ENCODE measurements around the gene SALL1. TPM values are rescaled to one million over a fixed set of nuclear protein-coding genes. Genes with fewer than 3 reads are reported as not detected.

Gene SALL1
- polyA plus RNA-seq (2013) = 1.4 and 1.5 TPM in 2 replicates

DNA sequence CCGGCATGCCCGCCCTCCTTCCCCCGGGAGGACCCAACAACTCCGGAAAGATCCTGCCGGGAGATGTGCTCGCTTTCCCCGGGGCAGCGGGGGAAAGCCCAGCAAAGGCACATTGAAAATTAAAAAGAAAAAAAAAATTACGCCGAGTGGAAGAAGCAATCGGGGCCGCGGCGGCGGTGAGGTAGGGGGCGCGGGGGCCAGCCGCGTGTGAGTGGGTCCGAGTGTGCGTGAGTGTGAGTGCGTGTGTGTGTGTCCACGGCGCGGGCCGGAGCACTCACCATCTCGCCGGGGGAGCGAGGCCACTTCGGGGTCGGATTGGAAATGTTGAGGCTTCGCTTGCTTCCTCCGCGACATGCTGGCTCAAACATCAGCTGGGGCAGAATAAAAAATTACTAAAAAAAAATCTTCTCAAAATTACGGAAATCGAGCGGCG lies at the start of gene SALL1:
SALL1 (minus strand) TSS at position 383 of the 433 bp plus-strand sequence; CDS start at position 354, 29 bp downstream.
- H3K9ac ChIP-seq (ENCODE audit: low read length) = peak within 1 kb of the TSS; percentile 10
- peaks cover 2% of the 10 kb centered on the region for H3K9me3 ChIP-seq (ENCODE audit: insufficient read depth, low read depth, low read length)
- peaks cover 15% of the 10 kb centered on the region for H3K79me1 ChIP-seq (ENCODE audit: low read length)
- H4K91ac ChIP-seq (ENCODE audit: low read depth, low read length) = peak within 1 kb of the TSS; percentile 47
- H2BK5ac ChIP-seq (ENCODE audit: low read depth, low read length, poor library complexity) = no peak within 1 kb of the TSS
- peak within 1 kb of the TSS; percentile 80 for H3K4me3 ChIP-seq (ENCODE audit: low read depth, low read length)
- no peak within 1 kb of the TSS for H2AK5ac ChIP-seq (ENCODE audit: low read length)
- peak within 1 kb of the TSS; percentile 37 for H3K4ac ChIP-seq (ENCODE audit: low read depth, low read length)
- no peak for DNase-seq
- H3K27me3 ChIP-seq (ENCODE audit: insufficient read depth, low read length) = peaks cover 40% of the 10 kb centered on the region
- peaks cover 14 to 24% of the 10 kb centered on the region in 2 experiments for H3K4me1 ChIP-seq (ENCODE audit: control insufficient read depth in 1 of 2, insufficient read depth in 2 of 2, low read length in 2 of 2)
- H3K27ac ChIP-seq (ENCODE audit: low read depth, low read length) = peak within 1 kb of the TSS; percentile 66
- peaks cover 8% of the 10 kb centered on the region for H3K79me2 ChIP-seq (ENCODE audit: control insufficient read depth, insufficient read depth, low read length, poor library complexity)
- H2BK12ac ChIP-seq (ENCODE audit: low read length) = peak within 1 kb of the TSS; percentile 8
- H3K18ac ChIP-seq (ENCODE audit: low read length) = peak within 1 kb of the TSS; percentile 81
- peak within 1 kb of the TSS; percentile 64 for H3K14ac ChIP-seq (ENCODE audit: low read length)
- H2AFZ ChIP-seq (ENCODE audit: insufficient read depth, low read length, poor library complexity) = peak within 1 kb of the TSS; percentile 88
- H3K23ac ChIP-seq (ENCODE audit: low read length) = no peak within 1 kb of the TSS
- peak within 1 kb of the TSS; percentile 49 for H2BK120ac ChIP-seq (ENCODE audit: insufficient read depth, low read length, poor library complexity)
- H3K36me3 ChIP-seq (ENCODE audit: control insufficient read depth in 1 of 2, insufficient read depth in 2 of 2, low read length in 2 of 2) = no peaks in the 10 kb centered on the region
- peak within 1 kb of the TSS; percentile 87 for H4K8ac ChIP-seq (ENCODE audit: low read depth, low read length)
- WGBS (ENCODE audit: extremely low coverage, insufficient coverage, insufficient read length) = no CpG with 5 or more reads among the region's 38 CpGs
- no peak within 1 kb of the TSS for H4K12ac ChIP-seq (ENCODE audit: low read depth, low read length)
- H3K4me2 ChIP-seq (ENCODE audit: low read length) = peak within 1 kb of the TSS; percentile 72

- no peaks in the 10 kb centered on the region for H3K9me3 ChIP-seq (ENCODE audit: insufficient read depth, low read depth, low read length)
- no CpG with 5 or more reads among the region's 2 CpGs for WGBS (ENCODE audit: extremely low coverage, insufficient coverage, insufficient read length)
- H3K27me3 ChIP-seq (ENCODE audit: insufficient read depth, low read length) = no peaks in the 10 kb centered on the region
Measured at GRCh38 chr16:51200793-51201192, 49.7 kb upstream of the SALL1 start.

DNA sequence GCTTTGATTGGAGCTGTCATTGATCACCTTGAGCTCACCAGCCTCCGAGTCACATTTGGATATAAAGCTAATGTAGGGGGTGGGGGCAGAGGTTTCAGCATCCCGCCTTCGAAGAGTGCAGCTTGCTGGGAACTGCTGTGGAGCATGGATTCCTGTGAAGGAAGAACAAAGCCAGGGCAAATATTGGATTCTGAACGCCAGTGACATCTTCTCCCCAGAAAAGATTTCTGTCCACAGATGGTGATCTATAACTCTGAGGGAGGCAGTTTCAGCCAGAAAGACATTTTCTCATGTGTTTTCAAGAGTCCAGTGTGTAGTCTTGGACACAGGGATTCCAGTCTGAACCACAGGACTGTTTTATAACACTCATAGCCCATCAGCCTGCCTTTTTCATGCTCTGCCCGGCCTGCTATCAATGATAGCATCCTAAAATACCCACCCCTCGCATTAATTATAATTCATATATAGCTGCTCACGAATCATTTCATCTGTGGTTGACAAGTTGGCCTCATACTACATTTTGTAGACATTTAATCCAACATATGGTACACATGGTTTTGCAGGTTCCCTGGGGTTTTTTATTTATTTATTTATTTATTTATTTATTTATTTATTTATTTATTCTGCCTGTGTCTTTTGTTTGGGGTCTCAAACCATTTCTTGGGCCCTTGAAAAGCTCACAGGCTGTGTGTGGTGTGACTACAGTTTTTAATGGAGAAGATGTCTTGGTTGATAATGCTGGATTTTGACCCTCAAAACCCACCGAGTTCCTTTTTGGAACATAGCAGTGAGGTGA lies 47.1 kb upstream of the SALL1 start:
- no peak overlapping the region for H3K4me2 ChIP-seq (ENCODE audit: low read length)
- no peak overlapping the region for H3K18ac ChIP-seq (ENCODE audit: low read length)
- H3K27me3 ChIP-seq (ENCODE audit: insufficient read depth, low read length) = no peaks in the 10 kb centered on the region
- no peak overlapping the region for H4K12ac ChIP-seq (ENCODE audit: low read depth, low read length)
- H3K14ac ChIP-seq (ENCODE audit: low read length) = no peak overlapping the region
- no peak overlapping the region for H2BK12ac ChIP-seq (ENCODE audit: low read length)
- no CpG with 5 or more reads among the region's 8 CpGs for WGBS (ENCODE audit: extremely low coverage, insufficient coverage, insufficient read length)
- no peaks in the 10 kb centered on the region for H3K36me3 ChIP-seq (ENCODE audit: control insufficient read depth in 1 of 2, insufficient read depth in 2 of 2, low read length in 2 of 2)
- H3K9me3 ChIP-seq (ENCODE audit: insufficient read depth, low read depth, low read length) = no peaks in the 10 kb centered on the region
- no peak overlapping the region for H3K4me3 ChIP-seq (ENCODE audit: low read depth, low read length)
- no peak overlapping the region for H2BK120ac ChIP-seq (ENCODE audit: insufficient read depth, low read length, poor library complexity)
- H3K79me1 ChIP-seq (ENCODE audit: low read length) = no peaks in the 10 kb centered on the region
- H3K27ac ChIP-seq (ENCODE audit: low read depth, low read length) = no peak overlapping the region
- no peak overlapping the region for H4K8ac ChIP-seq (ENCODE audit: low read depth, low read length)
- H4K91ac ChIP-seq (ENCODE audit: low read depth, low read length) = no peak overlapping the region
- H3K9ac ChIP-seq (ENCODE audit: low read length) = no peak overlapping the region
- no peak overlapping the region for H3K4ac ChIP-seq (ENCODE audit: low read depth, low read length)
- H2BK5ac ChIP-seq (ENCODE audit: low read depth, low read length, poor library complexity) = no peak overlapping the region
- H3K4me1 ChIP-seq (ENCODE audit: control insufficient read depth in 1 of 2, insufficient read depth in 2 of 2, low read length in 2 of 2) = no peaks in the 10 kb centered on the region
- no peak for DNase-seq
- H2AK5ac ChIP-seq (ENCODE audit: low read length) = no peak overlapping the region
- H3K79me2 ChIP-seq (ENCODE audit: control insufficient read depth, insufficient read depth, low read length, poor library complexity) = no peaks in the 10 kb centered on the region
- no peak overlapping the region for H2AFZ ChIP-seq (ENCODE audit: insufficient read depth, low read length, poor library complexity)
- no peak overlapping the region for H3K23ac ChIP-seq (ENCODE audit: low read length)

More at GRCh38 chr16:51200793-51201192, 49.7 kb upstream of the SALL1 start:
- Histone ChIP-seq H3K4me1 (ENCODE audit: control insufficient read depth in 1 of 2, insufficient read depth in 2 of 2, low read length in 2 of 2) (no peaks in the 10 kb centered on the region), H2AFZ (ENCODE audit: insufficient read depth, low read length, poor library complexity) (no peak overlapping the region), H3K14ac (ENCODE audit: low read length) (no peak overlapping the region), H2BK12ac (ENCODE audit: low read length) (no peak overlapping the region), H4K8ac (ENCODE audit: low read depth, low read length) (no peak overlapping the region), H3K36me3 (ENCODE audit: control insufficient read depth in 1 of 2, insufficient read depth in 2 of 2, low read length in 2 of 2) (no peaks in the 10 kb centered on the region), H3K79me2 (ENCODE audit: control insufficient read depth, insufficient read depth, low read length, poor library complexity) (no peaks in the 10 kb centered on the region), H2AK5ac (ENCODE audit: low read length) (no peak overlapping the region), H2BK120ac (ENCODE audit: insufficient read depth, low read length, poor library complexity) (no peak overlapping the region), H3K4me2 (ENCODE audit: low read length) (no peak overlapping the region), H3K23ac (ENCODE audit: low read length) (no peak overlapping the region), H4K12ac (ENCODE audit: low read depth, low read length) (no peak overlapping the region), H3K79me1 (ENCODE audit: low read length) (no peaks in the 10 kb centered on the region), H3K4ac (ENCODE audit: low read depth, low read length) (no peak overlapping the region), H3K18ac (ENCODE audit: low read length) (no peak overlapping the region), H4K91ac (ENCODE audit: low read depth, low read length) (no peak overlapping the region), H3K9ac (ENCODE audit: low read length) (no peak overlapping the region), H2BK5ac (ENCODE audit: low read depth, low read length, poor library complexity) (no peak overlapping the region), H3K4me3 (ENCODE audit: low read depth, low read length) (no peak overlapping the region), H3K27ac (ENCODE audit: low read depth, low read length) (no peak overlapping the region)
- DNase-seq = no peak

DNA sequence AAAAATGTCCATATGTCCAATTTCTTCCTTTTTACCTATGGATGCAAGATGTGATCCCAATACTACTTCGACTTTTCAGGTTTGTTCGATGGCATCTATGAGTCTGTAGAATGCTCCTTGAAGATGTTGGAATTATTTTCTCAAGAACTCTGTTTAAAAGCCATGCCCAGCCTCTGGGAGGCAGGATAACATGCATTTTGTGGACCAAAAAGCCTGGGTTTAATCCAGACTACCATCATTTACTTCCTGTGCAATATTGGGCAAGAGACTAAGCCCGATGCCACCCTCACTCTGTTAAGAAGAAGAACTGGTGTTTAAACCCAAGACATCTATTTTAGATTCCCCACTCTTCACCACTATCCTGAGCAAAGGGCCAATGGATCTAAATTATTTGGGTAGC lies 42.8 kb upstream of the SALL1 start:
- no CpG with 5 or more reads among the region's 3 CpGs for WGBS (ENCODE audit: extremely low coverage, insufficient coverage, insufficient read length)
- Histone ChIP-seq H3K27ac (ENCODE audit: low read depth, low read length) (no peak overlapping the region), H4K91ac (ENCODE audit: low read depth, low read length) (no peak overlapping the region), H3K9me3 (ENCODE audit: insufficient read depth, low read depth, low read length) (no peaks in the 10 kb centered on the region), H3K4me1 (ENCODE audit: control insufficient read depth in 1 of 2, insufficient read depth in 2 of 2, low read length in 2 of 2) (no peaks in the 10 kb centered on the region), H4K8ac (ENCODE audit: low read depth, low read length) (no peak overlapping the region), H3K27me3 (ENCODE audit: insufficient read depth, low read length) (no peaks in the 10 kb centered on the region), H3K4me3 (ENCODE audit: low read depth, low read length) (no peak overlapping the region), H3K79me1 (ENCODE audit: low read length) (no peaks in the 10 kb centered on the region), H3K14ac (ENCODE audit: low read length) (no peak overlapping the region), H3K4me2 (ENCODE audit: low read length) (no peak overlapping the region), H3K79me2 (ENCODE audit: control insufficient read depth, insufficient read depth, low read length, poor library complexity) (no peaks in the 10 kb centered on the region), H3K4ac (ENCODE audit: low read depth, low read length) (no peak overlapping the region), H4K12ac (ENCODE audit: low read depth, low read length) (no peak overlapping the region), H2BK120ac (ENCODE audit: insufficient read depth, low read length, poor library complexity) (no peak overlapping the region), H3K18ac (ENCODE audit: low read length) (no peak overlapping the region), H2BK5ac (ENCODE audit: low read depth, low read length, poor library complexity) (no peak overlapping the region), H2BK12ac (ENCODE audit: low read length) (no peak overlapping the region), H3K23ac (ENCODE audit: low read length) (no peak overlapping the region), H2AFZ (ENCODE audit: insufficient read depth, low read length, poor library complexity) (no peak overlapping the region), H2AK5ac (ENCODE audit: low read length) (no peak overlapping the region), H3K9ac (ENCODE audit: low read length) (no peak overlapping the region), H3K36me3 (ENCODE audit: control insufficient read depth in 1 of 2, insufficient read depth in 2 of 2, low read length in 2 of 2) (no peaks in the 10 kb centered on the region)
- no peak for DNase-seq
